Tibial artery (tissue), 4 donors: ENCODE measurements around the gene PSTPIP1.

ENCODE experiments used
- DNase-seq, 2 donors: peaks; one replicate each; pipeline ENCODE4 v3.0.0-alpha.2; 2019
- H3K27ac ChIP-seq, 2 donors: fragments of 200-600 bp; sonication (generic) in 1 of 2; 1 replicate in 1 of 2; 2 replicates in 1 of 2; pipeline ENCODE4 v1.5.1; 2018 to 2019; ENCODE audit warnings: mild to moderate bottlenecking in 1 of 2
- H3K27me3 ChIP-seq, 2 donors: fragments of 200-600 bp; sonication (generic) in 1 of 2; one replicate each; pipeline versions ENCODE4 v1.5.1 to v1.6.0; 2016 to 2019
- H3K36me3 ChIP-seq, 3 donors: fragments of 200-600 bp; sonication (generic) in 2 of 3; one replicate each; pipeline ENCODE4 v1.5.1; 2016 to 2019; ENCODE audit warnings: mild to moderate bottlenecking in 2 of 3
- H3K4me1 ChIP-seq, 4 donors: fragments of 200-600 bp; sonication (generic) in 2 of 4; 1 replicate in 3 of 4; 2 replicates in 1 of 4; pipeline ENCODE4 v1.5.1; 2016 to 2019
- H3K4me3 ChIP-seq, 2 donors: fragments of 200-600 bp; sonication (generic) in 1 of 2; 1 replicate in 1 of 2; 2 replicates in 1 of 2; pipeline ENCODE4 v1.5.1; 2018 to 2019; ENCODE audit warnings: mild to moderate bottlenecking in 2 of 2
- H3K9me3 ChIP-seq, 3 donors: fragments of 200-600 bp; sonication (generic) in 1 of 3; one replicate each; pipeline ENCODE4 v1.5.1; 2016 to 2019
- CTCF ChIP-seq, 2 experiments: fragments of 200-600 bp in 1 of 2; fragments of 450-650 bp in 1 of 2; IDR thresholded peaks; one replicate each; pipeline ENCODE4 v1.5.1; 2017 to 2019; ENCODE audit warnings: antibody characterized with exemption in 2 of 2, mild to moderate bottlenecking in 1 of 2, moderate library complexity in 1 of 2
- intact Hi-C: fragments of 100-400 bp; cut with DNase I; formaldehyde crosslinking; loops from one replicate; pipeline ENCODE4 v1.15.0; 2023; ENCODE audit warnings: low total_unique reads

The PSTPIP1 gene

GRCh38 chr15:77002954-77003912, 8.3 kb downstream of the PSTPIP1 start:
- H3K4me1 ChIP-seq, result peaks cover 0 to 5% (median 0%) of the 10 kb centered on the region in 4 donors
- intact Hi-C loops, result no loop called here
- H3K9me3 ChIP-seq, result no peaks in the 10 kb centered on the region
- peak; percentile 77 to 79 for DNase-seq
- no peak overlapping the region for H3K27ac ChIP-seq
- no peaks in the 10 kb centered on the region for H3K36me3 ChIP-seq
- TF ChIP-seq CTCF (IDR thresholded peaks at IDR 0.05), result no peak
- H3K4me3 ChIP-seq, result no peak overlapping the region
- H3K27me3 ChIP-seq, result no peaks in the 10 kb centered on the region

GRCh38 chr15:77004189-77004588, 9.3 kb downstream of the PSTPIP1 start:
- Histone ChIP-seq H3K36me3 (no peaks in the 10 kb centered on the region), H3K27me3 (no peaks in the 10 kb centered on the region), H3K27ac (no peak overlapping the region), H3K4me1 (peaks cover 0 to 5% (median 0%) of the 10 kb centered on the region in 4 donors), H3K9me3 (no peaks in the 10 kb centered on the region), H3K4me3 (no peak overlapping the region)
- DNase-seq, result peak; percentile 78 to 83
- intact Hi-C loops, result no loop called here
- no peak for TF ChIP-seq CTCF (IDR thresholded peaks at IDR 0.05)

- Histone ChIP-seq H3K9me3 (no peaks in the 10 kb centered on the region), H3K27me3 (no peaks in the 10 kb centered on the region), H3K4me1 (no peaks in the 10 kb centered on the region), H3K27ac (no peak overlapping the region), H3K36me3 (no peaks in the 10 kb centered on the region), H3K4me3 (no peak overlapping the region)
- DNase-seq, result no peak
- intact Hi-C loops, result no loop called here
- no peak for TF ChIP-seq CTCF (IDR thresholded peaks at IDR 0.05)
These were observed 14.2 kb downstream of the PSTPIP1 start for GRCh38 chr15:77009176-77009575.

- no peaks in the 10 kb centered on the region for H3K9me3 ChIP-seq
- no peak overlapping the region for H3K4me3 ChIP-seq
- no peaks in the 10 kb centered on the region for H3K27me3 ChIP-seq
- no peak for TF ChIP-seq CTCF (IDR thresholded peaks at IDR 0.05)
- DNase-seq, result no peak
- intact Hi-C loops, result no loop called here
- H3K4me1 ChIP-seq, result no peaks in the 10 kb centered on the region
- no peaks in the 10 kb centered on the region for H3K36me3 ChIP-seq
- no peak overlapping the region for H3K27ac ChIP-seq
These were observed 14.9 kb downstream of the PSTPIP1 start for GRCh38 chr15:77009646-77010311.

- no peak for DNase-seq
- Histone ChIP-seq H3K27ac (no peak overlapping the region), H3K4me1 (no peaks in the 10 kb centered on the region), H3K4me3 (no peak overlapping the region), H3K9me3 (no peaks in the 10 kb centered on the region), H3K27me3 (no peaks in the 10 kb centered on the region), H3K36me3 (no peaks in the 10 kb centered on the region)
- TF ChIP-seq CTCF (IDR thresholded peaks at IDR 0.05), result no peak
- intact Hi-C loops, result no loop called here
These were observed 15.4 kb downstream of the PSTPIP1 start for GRCh38 chr15:77010312-77010686.
